ENCODE data around the gene EMID1. TPM values are rescaled to one million over a fixed set of nuclear protein-coding genes. Genes with fewer than 3 reads are reported as not detected.

The EMID1 gene
- total RNA-seq, 2 donors from 2014 or later: 0.33 to 0.51 TPM

DNA sequence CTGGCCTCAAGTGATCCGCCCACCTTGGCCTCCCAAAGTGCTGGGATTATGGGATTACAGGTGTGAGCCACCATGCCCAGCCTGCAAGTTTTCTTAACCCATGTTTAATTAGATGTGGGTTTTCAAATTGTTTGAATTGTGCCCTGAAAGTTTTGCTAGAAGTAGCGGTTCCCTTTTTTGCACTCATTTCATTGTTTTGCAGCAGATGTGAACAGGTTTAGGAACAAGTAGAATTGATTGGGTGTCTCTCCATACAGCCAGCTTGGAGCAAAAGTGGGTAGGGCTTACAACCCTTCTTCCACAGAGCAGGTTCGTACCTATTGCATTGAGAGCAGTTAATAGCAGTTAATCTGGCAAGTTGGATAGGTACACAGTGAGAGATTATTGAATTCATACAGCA lies 78.5 kb downstream of the EMID1 start:
- no peak overlapping the region for H3K4me3 ChIP-seq
- no peaks in the 10 kb centered on the region for H3K27me3 ChIP-seq
- H3K9me3 ChIP-seq: no peaks in the 10 kb centered on the region
- H3K27ac ChIP-seq: no peak overlapping the region
- no peak for DNase-seq (ENCODE audit: low spot score)
- H3K36me3 ChIP-seq: peaks cover 97% of the 10 kb centered on the region
- TF ChIP-seq, protein P1, sequence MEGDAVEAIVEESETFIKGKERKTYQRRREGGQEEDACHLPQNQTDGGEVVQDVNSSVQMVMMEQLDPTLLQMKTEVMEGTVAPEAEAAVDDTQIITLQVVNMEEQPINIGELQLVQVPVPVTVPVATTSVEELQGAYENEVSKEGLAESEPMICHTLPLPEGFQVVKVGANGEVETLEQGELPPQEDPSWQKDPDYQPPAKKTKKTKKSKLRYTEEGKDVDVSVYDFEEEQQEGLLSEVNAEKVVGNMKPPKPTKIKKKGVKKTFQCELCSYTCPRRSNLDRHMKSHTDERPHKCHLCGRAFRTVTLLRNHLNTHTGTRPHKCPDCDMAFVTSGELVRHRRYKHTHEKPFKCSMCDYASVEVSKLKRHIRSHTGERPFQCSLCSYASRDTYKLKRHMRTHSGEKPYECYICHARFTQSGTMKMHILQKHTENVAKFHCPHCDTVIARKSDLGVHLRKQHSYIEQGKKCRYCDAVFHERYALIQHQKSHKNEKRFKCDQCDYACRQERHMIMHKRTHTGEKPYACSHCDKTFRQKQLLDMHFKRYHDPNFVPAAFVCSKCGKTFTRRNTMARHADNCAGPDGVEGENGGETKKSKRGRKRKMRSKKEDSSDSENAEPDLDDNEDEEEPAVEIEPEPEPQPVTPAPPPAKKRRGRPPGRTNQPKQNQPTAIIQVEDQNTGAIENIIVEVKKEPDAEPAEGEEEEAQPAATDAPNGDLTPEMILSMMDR (IDR thresholded peaks at IDR 0.05): no peak
- no peaks in the 10 kb centered on the region for H3K4me1 ChIP-seq

DNA sequence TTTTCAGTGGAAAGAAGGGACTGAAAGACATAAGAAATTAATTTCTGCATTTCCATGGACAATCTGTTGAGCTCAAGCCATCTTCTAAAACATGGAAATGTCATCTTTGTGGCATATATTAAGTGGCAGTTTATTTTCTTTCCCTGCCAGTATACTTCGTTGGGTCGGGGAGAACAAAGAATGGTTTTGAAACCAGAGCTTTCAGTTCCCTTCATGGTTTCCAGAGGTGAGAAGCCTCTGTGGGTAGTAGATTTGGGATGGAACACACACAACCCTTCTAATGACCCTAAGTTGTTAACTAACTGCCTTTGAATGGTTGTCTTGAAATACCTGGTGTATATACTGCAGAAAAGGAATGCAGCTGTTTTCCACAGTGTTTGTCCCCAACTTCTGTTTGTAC lies 83.1 kb downstream of the EMID1 start:
- no peaks in the 10 kb centered on the region for H3K27me3 ChIP-seq
- H3K36me3 ChIP-seq: peaks cover 100% of the 10 kb centered on the region
- H3K27ac ChIP-seq: no peak overlapping the region
- H3K4me3 ChIP-seq: no peak overlapping the region
- H3K4me1 ChIP-seq: no peaks in the 10 kb centered on the region
- H3K9me3 ChIP-seq: no peaks in the 10 kb centered on the region
- DNase-seq (ENCODE audit: low spot score): no peak
- TF ChIP-seq, protein P1 (IDR thresholded peaks at IDR 0.05): no peak

GRCh38 chr22:29290061-29290460 lies 84.4 kb downstream of the EMID1 start:
- Histone ChIP-seq H3K36me3 (peaks cover 100% of the 10 kb centered on the region), H3K4me1 (no peaks in the 10 kb centered on the region), H3K27me3 (no peaks in the 10 kb centered on the region), H3K4me3 (no peak overlapping the region), H3K9me3 (no peaks in the 10 kb centered on the region), H3K27ac (no peak overlapping the region)
- TF ChIP-seq, protein P1 (IDR thresholded peaks at IDR 0.05): no peak
- DNase-seq (ENCODE audit: low spot score): no peak

- no peak for DNase-seq (ENCODE audit: low spot score)
- H3K36me3 ChIP-seq: peaks cover 100% of the 10 kb centered on the region
These were observed 85.5 kb downstream of the EMID1 start for GRCh38 chr22:29291215-29291614.

DNA sequence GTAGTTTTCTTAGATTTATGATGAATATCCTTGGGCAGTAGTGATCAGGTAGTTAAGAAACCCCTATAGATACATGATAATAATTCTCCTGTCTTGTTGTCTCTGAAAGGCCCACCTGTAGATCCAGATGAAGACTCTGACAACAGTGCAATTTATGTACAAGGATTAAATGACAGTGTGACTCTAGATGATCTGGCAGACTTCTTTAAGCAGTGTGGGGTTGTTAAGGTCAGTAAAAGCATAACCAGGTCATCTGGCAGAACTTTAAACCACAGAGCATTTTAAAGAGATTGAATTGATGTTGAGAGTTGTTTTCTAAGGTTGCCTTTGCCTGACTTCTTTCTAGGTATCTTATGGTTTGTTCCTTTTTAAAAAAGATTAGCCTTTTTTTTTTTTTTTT lies 86.7 kb downstream of the EMID1 start:
- H3K4me3 ChIP-seq: no peak overlapping the region
- TF ChIP-seq, protein P1 (IDR thresholded peaks at IDR 0.05): no peak
- no peaks in the 10 kb centered on the region for H3K9me3 ChIP-seq
- peaks cover 100% of the 10 kb centered on the region for H3K36me3 ChIP-seq
- H3K27ac ChIP-seq: no peak overlapping the region
- DNase-seq (ENCODE audit: low spot score): no peak
- no peaks in the 10 kb centered on the region for H3K27me3 ChIP-seq
- no peaks in the 10 kb centered on the region for H3K4me1 ChIP-seq

More at GRCh38 chr22:29291215-29291614, 85.5 kb downstream of the EMID1 start:
- TF ChIP-seq, protein P1 (IDR thresholded peaks at IDR 0.05): no peak
- Histone ChIP-seq H3K27me3 (no peaks in the 10 kb centered on the region), H3K9me3 (no peaks in the 10 kb centered on the region), H3K4me3 (no peak overlapping the region), H3K27ac (no peak overlapping the region), H3K4me1 (no peaks in the 10 kb centered on the region)

DNA sequence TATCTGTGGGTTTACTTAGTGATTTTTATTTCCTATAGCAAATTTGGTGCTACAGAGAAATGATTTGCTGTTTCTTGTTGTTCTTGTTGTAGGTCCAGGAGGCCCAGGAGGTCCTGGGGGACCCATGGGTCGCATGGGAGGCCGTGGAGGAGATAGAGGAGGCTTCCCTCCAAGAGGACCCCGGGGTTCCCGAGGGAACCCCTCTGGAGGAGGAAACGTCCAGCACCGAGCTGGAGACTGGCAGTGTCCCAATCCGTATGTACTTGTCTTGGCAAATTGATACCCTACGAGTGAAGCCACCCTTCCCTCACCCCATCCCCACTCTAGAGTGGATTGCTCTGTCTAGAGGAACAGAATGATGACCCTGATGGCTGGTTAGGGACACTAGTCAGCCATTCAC lies 92.9 kb downstream of the EMID1 start:
- H3K27ac ChIP-seq: no peak overlapping the region
- no peaks in the 10 kb centered on the region for H3K27me3 ChIP-seq
- H3K4me3 ChIP-seq: no peak overlapping the region
- H3K36me3 ChIP-seq: peaks cover 70% of the 10 kb centered on the region
- peaks cover 0 to 12% of the 10 kb centered on the region in 2 donors for H3K4me1 ChIP-seq
- no peak for DNase-seq (ENCODE audit: low spot score)
- H3K9me3 ChIP-seq: no peaks in the 10 kb centered on the region
- TF ChIP-seq, protein P1 (IDR thresholded peaks at IDR 0.05): no peak
